A673 (cell line): ENCODE results near the gene FBXO10. TPM values are rescaled to one million over a fixed set of nuclear protein-coding genes. Genes with fewer than 3 reads are reported as not detected.

Experiments
- BruUV-seq: library from RNA; stranded (reverse); fragments of 400-500 nt; replicated peaks from 2 replicates; lab custom pipeline; 2021; lab: Mats Ljungman, UMichigan
- CTCF ChIA-PET: fragments of 300-600 bp; sonication (Branson Sonifier 250); formaldehyde crosslinking; loops from one replicate; lab custom pipeline; 2022; ENCODE audit warnings: antibody characterized with exemption; lab: Charles Lee
- POLR2A ChIA-PET: fragments of 300-600 bp; sonication (Branson Sonifier 250); formaldehyde crosslinking; loops from one replicate; lab custom pipeline; 2022; ENCODE audit warnings: antibody characterized with exemption; ENCODE audit not compliant: low non-redundant PET; lab: Charles Lee
- DNase-seq: peaks from one replicate; pipeline ENCODE4 v3.0.0-alpha.2; 2015; ENCODE audit warnings: low spot score
- H3K27ac ChIP-seq: fragments of 200-600 bp; sonication (generic); 2 replicates; pipeline ENCODE4 v1.5.1; 2016; ENCODE audit warnings: mixed run types, low read depth, mild to moderate bottlenecking, mixed read lengths, antibody characterized with exemption, low read length; ENCODE audit not compliant: poor library complexity, severe bottlenecking
- H3K27me3 ChIP-seq: fragments of 200-600 bp; sonication (generic); replicated peaks from 2 replicates; pipeline ENCODE4 v1.6.1; 2017; ENCODE audit warnings: mixed run types, low read depth, mild to moderate bottlenecking, mixed read lengths, antibody characterized with exemption, low read length; ENCODE audit not compliant: insufficient read depth, poor library complexity
- H3K36me3 ChIP-seq: fragments of 200-600 bp; sonication (generic); 2 replicates; pipeline ENCODE4 v1.6.1; 2016; ENCODE audit warnings: mixed run types, mild to moderate bottlenecking, mixed read lengths, antibody characterized with exemption, low read length; ENCODE audit not compliant: insufficient read depth, poor library complexity, severe bottlenecking
- H3K4me1 ChIP-seq: fragments of 200-600 bp; sonication (generic); 2 replicates; pipeline ENCODE4 v1.6.1; 2017; ENCODE audit warnings: mixed run types, mild to moderate bottlenecking, mixed read lengths, antibody characterized with exemption, low read length; ENCODE audit not compliant: insufficient read depth, poor library complexity, severe bottlenecking
- H3K4me3 ChIP-seq: fragments of 200-600 bp; sonication (generic); 2 replicates; pipeline ENCODE4 v1.5.1; 2016; ENCODE audit warnings: low read depth, mixed run types, mild to moderate bottlenecking, mixed read lengths, low read length; ENCODE audit not compliant: poor library complexity, severe bottlenecking
- H3K9me3 ChIP-seq: fragments of 200-600 bp; sonication (generic); 2 replicates; pipeline ENCODE4 v1.6.1; 2016; ENCODE audit warnings: mixed run types, low read depth, mild to moderate bottlenecking, mixed read lengths, antibody characterized with exemption, low read length; ENCODE audit not compliant: poor library complexity, severe bottlenecking
- EZH2 ChIP-seq: fragments of 200-600 bp; sonication (generic); IDR thresholded peaks from 2 replicates; pipeline ENCODE4 v1.6.1; 2017; ENCODE audit warnings: borderline replicate concordance, low read depth, mild to moderate bottlenecking, mixed read lengths, antibody characterized with exemption, low read length; ENCODE audit not compliant: poor library complexity, severe bottlenecking
- intact Hi-C: fragments of 100-400 bp; cut with micrococcal nuclease; formaldehyde crosslinking; loops from one replicate; pipeline ENCODE4 v1.10.0; 2022; ENCODE audit not compliant: unreplicated experiment
- total RNA-seq: library from RNA; stranded (reverse); gene quantifications from 2 replicates; pipeline ENCODE4 v1.2.3, GENCODE V29; 2021
- TF ChIP-seq, protein P1 (sequence below): fragments of 300-800, 200-600 bp; sonication (generic); conservative IDR thresholded peaks from 2 replicates; pipeline ENCODE4 v1.5.1; 2017; ENCODE audit warnings: low read depth, mild to moderate bottlenecking, antibody characterized with exemption, low read length, moderate library complexity, mixed read lengths

Gene FBXO10
- total RNA-seq, 1 experiment from 2014 or later: 14.5 TPM

DNA sequence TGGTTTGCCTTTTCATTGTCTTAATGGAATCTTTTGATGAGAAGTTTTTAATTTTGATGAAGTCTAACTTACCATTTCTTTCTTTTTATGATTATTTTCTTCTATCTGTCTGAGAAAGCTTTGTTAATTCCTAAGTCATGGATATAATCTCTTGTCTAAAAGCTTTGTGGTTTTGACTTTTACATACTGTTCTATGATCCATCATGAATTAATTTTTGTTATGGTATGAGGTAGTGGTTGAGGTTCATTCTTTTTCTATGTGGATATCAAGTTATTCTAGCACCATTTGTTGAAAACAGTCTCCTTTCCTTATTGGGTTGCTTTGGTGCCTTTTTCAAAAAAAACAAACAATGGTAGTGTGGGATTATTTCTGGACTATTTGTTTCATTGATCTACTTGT lies 20.4 kb downstream of the FBXO10 start:
- H3K27ac ChIP-seq: no peak overlapping the region
- no TSS peak for BruUV-seq
- no peak for TF ChIP-seq EZH2
- TF ChIP-seq, protein P1, sequence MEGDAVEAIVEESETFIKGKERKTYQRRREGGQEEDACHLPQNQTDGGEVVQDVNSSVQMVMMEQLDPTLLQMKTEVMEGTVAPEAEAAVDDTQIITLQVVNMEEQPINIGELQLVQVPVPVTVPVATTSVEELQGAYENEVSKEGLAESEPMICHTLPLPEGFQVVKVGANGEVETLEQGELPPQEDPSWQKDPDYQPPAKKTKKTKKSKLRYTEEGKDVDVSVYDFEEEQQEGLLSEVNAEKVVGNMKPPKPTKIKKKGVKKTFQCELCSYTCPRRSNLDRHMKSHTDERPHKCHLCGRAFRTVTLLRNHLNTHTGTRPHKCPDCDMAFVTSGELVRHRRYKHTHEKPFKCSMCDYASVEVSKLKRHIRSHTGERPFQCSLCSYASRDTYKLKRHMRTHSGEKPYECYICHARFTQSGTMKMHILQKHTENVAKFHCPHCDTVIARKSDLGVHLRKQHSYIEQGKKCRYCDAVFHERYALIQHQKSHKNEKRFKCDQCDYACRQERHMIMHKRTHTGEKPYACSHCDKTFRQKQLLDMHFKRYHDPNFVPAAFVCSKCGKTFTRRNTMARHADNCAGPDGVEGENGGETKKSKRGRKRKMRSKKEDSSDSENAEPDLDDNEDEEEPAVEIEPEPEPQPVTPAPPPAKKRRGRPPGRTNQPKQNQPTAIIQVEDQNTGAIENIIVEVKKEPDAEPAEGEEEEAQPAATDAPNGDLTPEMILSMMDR: no peak
- CTCF ChIA-PET: no interaction called here
- H3K36me3 ChIP-seq: no peaks in the 10 kb centered on the region
- H3K4me3 ChIP-seq: no peak overlapping the region
- no peaks in the 10 kb centered on the region for H3K27me3 ChIP-seq
- intact Hi-C loops: no loop called here
- no peak for DNase-seq
- POLR2A ChIA-PET: no interaction called here
- H3K9me3 ChIP-seq: no peaks in the 10 kb centered on the region
- no peaks in the 10 kb centered on the region for H3K4me1 ChIP-seq

DNA sequence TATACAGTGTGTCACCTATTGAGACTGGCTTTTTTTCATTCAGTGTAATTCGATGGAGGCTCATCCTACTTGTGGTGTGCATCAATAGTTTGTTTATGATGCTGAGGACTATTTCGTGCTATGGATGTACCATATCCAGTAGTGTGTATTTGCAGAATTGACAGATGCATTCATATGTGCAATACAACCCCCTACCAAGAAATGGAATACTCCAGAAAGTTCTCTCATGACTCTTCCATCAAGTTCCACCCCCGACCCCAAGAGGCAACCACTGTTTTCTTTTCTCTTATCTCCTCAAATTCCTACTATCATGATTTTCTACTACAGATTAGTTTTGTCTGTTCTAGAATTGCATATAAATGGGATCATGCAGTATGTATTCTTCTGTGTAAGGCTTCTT lies 21.9 kb downstream of the FBXO10 start:
- ChIA-PET CTCF (no interaction called here), POLR2A (no interaction called here)
- Histone ChIP-seq H3K4me1 (no peaks in the 10 kb centered on the region), H3K27ac (no peak overlapping the region), H3K4me3 (no peak overlapping the region), H3K27me3 (no peaks in the 10 kb centered on the region), H3K9me3 (no peaks in the 10 kb centered on the region), H3K36me3 (no peaks in the 10 kb centered on the region)
- TF ChIP-seq, protein P1: no peak
- TF ChIP-seq EZH2: no peak
- BruUV-seq: no TSS peak
- intact Hi-C loops: no loop called here
- DNase-seq: no peak

DNA sequence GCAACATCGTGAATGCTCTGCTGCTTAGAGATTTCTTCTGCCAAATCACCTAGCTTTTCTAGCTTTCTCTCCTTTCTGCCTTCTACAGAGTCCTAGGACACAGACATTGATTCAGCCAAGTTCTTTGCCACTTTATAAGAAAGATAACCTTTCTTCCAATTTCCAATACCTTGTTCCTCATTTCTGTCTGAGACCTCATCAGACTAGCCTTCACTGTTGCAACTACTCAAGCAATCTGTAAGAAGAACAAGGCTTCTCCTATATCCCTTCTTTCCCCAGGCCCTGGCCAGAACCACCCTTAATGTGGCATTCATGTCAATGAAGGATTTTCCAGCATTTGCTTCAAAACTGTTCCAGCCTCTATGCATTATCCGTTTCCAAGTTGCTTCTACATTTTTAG lies 24.3 kb downstream of the FBXO10 start:
- POLR2A ChIA-PET: no interaction called here
- DNase-seq: no peak
- no TSS peak for BruUV-seq
- no peak for TF ChIP-seq EZH2
- TF ChIP-seq, protein P1: no peak
- Histone ChIP-seq H3K27me3 (no peaks in the 10 kb centered on the region), H3K36me3 (no peaks in the 10 kb centered on the region), H3K9me3 (no peaks in the 10 kb centered on the region), H3K27ac (no peak overlapping the region), H3K4me3 (no peak overlapping the region), H3K4me1 (no peaks in the 10 kb centered on the region)
- intact Hi-C loops: no loop called here
- CTCF ChIA-PET: no interaction called here
